Thyroid gland (tissue), 4 donors: ENCODE data around the gene ST6GALNAC3.

Source experiments
- POLR2A ChIP-seq, 2 donors: fragments of 450-650 bp; IDR thresholded peaks; one replicate each; pipeline ENCODE4 v1.6.1; 2017; ENCODE audit warnings: antibody characterized with exemption in 2 of 2, mild to moderate bottlenecking in 2 of 2, moderate library complexity in 1 of 2
- TF ChIP-seq, protein P1 (sequence below), 6 experiments: fragments of 200-600 bp in 3 of 6; fragments of 450-650 bp in 3 of 6; sonication (generic) in 3 of 6; IDR thresholded peaks; one replicate each; pipeline ENCODE4 v1.5.1; 2016 to 2019; ENCODE audit warnings: antibody characterized with exemption in 6 of 6, mild to moderate bottlenecking in 2 of 6, inconsistent platforms in 1 of 6, moderate library complexity in 1 of 6

GRCh38 chr1:76503100-76503499, 428.6 kb downstream of the ST6GALNAC3 start:
- TF ChIP-seq, protein P1, sequence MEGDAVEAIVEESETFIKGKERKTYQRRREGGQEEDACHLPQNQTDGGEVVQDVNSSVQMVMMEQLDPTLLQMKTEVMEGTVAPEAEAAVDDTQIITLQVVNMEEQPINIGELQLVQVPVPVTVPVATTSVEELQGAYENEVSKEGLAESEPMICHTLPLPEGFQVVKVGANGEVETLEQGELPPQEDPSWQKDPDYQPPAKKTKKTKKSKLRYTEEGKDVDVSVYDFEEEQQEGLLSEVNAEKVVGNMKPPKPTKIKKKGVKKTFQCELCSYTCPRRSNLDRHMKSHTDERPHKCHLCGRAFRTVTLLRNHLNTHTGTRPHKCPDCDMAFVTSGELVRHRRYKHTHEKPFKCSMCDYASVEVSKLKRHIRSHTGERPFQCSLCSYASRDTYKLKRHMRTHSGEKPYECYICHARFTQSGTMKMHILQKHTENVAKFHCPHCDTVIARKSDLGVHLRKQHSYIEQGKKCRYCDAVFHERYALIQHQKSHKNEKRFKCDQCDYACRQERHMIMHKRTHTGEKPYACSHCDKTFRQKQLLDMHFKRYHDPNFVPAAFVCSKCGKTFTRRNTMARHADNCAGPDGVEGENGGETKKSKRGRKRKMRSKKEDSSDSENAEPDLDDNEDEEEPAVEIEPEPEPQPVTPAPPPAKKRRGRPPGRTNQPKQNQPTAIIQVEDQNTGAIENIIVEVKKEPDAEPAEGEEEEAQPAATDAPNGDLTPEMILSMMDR (IDR thresholded peaks at IDR 0.05) = no peak
- TF ChIP-seq POLR2A (IDR thresholded peaks at IDR 0.05) = no peak
